ENCODE data around the gene SELE. TPM values are rescaled to one million over a fixed set of nuclear protein-coding genes. Genes with fewer than 3 reads are reported as not detected.

The SELE gene
- total RNA-seq, 4 donors from 2014 or later, result 0.45 to 11.0 TPM; not detected in 2

DNA sequence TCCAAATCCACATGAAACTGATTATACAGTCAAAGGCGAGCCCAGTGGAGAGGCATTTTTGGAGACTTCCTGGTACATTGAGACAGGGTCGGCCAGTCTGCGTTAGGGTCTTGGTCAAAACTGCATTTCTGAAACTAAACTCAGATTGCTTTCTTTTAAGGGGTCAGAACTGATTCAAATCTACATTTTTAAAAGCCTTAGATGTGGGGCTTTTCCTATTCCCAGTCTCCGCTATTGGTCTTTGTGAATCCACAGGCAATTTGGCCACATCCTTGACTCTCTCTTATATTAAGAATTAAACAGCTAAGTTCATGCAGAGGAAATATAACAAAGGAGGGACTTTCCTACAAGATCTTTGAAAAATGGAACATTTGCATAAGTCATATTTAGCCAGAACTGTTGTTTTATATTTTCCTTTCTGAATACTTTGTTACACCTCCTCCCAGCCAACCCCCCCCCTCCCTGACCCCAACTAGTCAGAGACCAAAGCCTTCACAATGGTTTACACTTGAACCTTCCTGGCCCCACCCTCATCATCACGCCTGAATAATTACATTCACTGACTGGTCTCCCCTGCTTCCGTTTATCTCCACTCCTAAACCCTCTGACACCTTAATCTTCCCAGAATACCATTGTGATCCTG is 53.4 kb downstream of the SELE start:
- 55 to 62% methylated on average over 6 of the region's 6 CpGs for WGBS, 2 donors (ENCODE audit: low coverage in 1 of 2)
- no peak for ATAC-seq
- no peaks in the 10 kb centered on the region for H3K36me3 ChIP-seq
- H3K4me3 ChIP-seq, result no peak overlapping the region
- H3K27ac ChIP-seq, result no peak overlapping the region
- no peaks in the 10 kb centered on the region for H3K4me1 ChIP-seq
- no peak for TF ChIP-seq POLR2AphosphoS5 (IDR thresholded peaks at IDR 0.05)
- no peak for TF ChIP-seq POLR2A (IDR thresholded peaks at IDR 0.05)
- no peak for TF ChIP-seq EP300 (IDR thresholded peaks at IDR 0.05)
- no peak for TF ChIP-seq CTCF (IDR thresholded peaks at IDR 0.05)
- no peaks in the 10 kb centered on the region for H3K9me3 ChIP-seq
- peaks cover 24% of the 10 kb centered on the region for H3K27me3 ChIP-seq

GRCh38 chr1:169679692-169680091 is 54.2 kb downstream of the SELE start:
- no peak overlapping the region for H3K27ac ChIP-seq
- H3K4me3 ChIP-seq, result no peak overlapping the region
- 61 to 85% methylated on average over 3 of the region's 3 CpGs for WGBS, 2 donors (ENCODE audit: low coverage in 1 of 2)
- H3K4me1 ChIP-seq, result no peaks in the 10 kb centered on the region
- TF ChIP-seq CTCF (IDR thresholded peaks at IDR 0.05), result no peak
- no peak for TF ChIP-seq POLR2A (IDR thresholded peaks at IDR 0.05)
- no peak for TF ChIP-seq EP300 (IDR thresholded peaks at IDR 0.05)
- no peak for TF ChIP-seq POLR2AphosphoS5 (IDR thresholded peaks at IDR 0.05)
- no peaks in the 10 kb centered on the region for H3K9me3 ChIP-seq
- no peaks in the 10 kb centered on the region for H3K36me3 ChIP-seq
- ATAC-seq, result no peak
- peaks cover 24% of the 10 kb centered on the region for H3K27me3 ChIP-seq

GRCh38 chr1:169676001-169676400 is 57.9 kb downstream of the SELE start:
- no peak for ATAC-seq
- TF ChIP-seq POLR2A (IDR thresholded peaks at IDR 0.05), result no peak
- TF ChIP-seq POLR2AphosphoS5 (IDR thresholded peaks at IDR 0.05), result no peak
- no peak for TF ChIP-seq CTCF (IDR thresholded peaks at IDR 0.05)
- TF ChIP-seq EP300 (IDR thresholded peaks at IDR 0.05), result no peak
- WGBS, 2 donors (ENCODE audit: low coverage in 1 of 2), result 71 to 100% methylated on average over 1 of the region's 2 CpGs

More at GRCh38 chr1:169676001-169676400, 57.9 kb downstream of the SELE start:
- Histone ChIP-seq H3K9me3 (no peaks in the 10 kb centered on the region), H3K27me3 (peaks cover 2% of the 10 kb centered on the region), H3K36me3 (no peaks in the 10 kb centered on the region), H3K4me3 (no peak overlapping the region), H3K4me1 (no peaks in the 10 kb centered on the region), H3K27ac (no peak overlapping the region)

Other genes starting within 250 kb of the SELE start
- gene SLC19A2, start 248.1 kb downstream of the SELE start, total RNA-seq, result 10 to 100 TPM; 17.6 to 47.7 (median 25.9) TPM
- gene F5, start 147.6 kb downstream of the SELE start, total RNA-seq, result 1 to 10 TPM in 1 of 4 donors, under 1 TPM in 2, not detected in 1; 0.12 to 3.5 (median 0.42) TPM
- 10 to 100 TPM in 2 of 4 donors, 1 to 10 TPM in 2; 1.9 to 26.0 (median 8.0) TPM for gene SELP, start 104.0 kb downstream of the SELE start, total RNA-seq
- gene SELL, start 22.5 kb downstream of the SELE start, total RNA-seq, result 1 to 10 TPM in 2 of 4 donors, not detected in 2; 2.1 to 8.2 TPM
- 1 to 10 TPM; 3.9 to 8.8 (median 6.1) TPM for gene METTL18, start 60.8 kb upstream of the SELE start, total RNA-seq
- 10 to 100 TPM; 10.5 to 14.2 (median 11.9) TPM for gene SCYL3, start 159.8 kb upstream of the SELE start, total RNA-seq